ENCODE measurements around the gene ITPR1. TPM values are rescaled to one million over a fixed set of nuclear protein-coding genes. Genes with fewer than 3 reads are reported as not detected.

ITPR1 gene
- total and polyA plus RNA-seq, 10 of the 15 experiments (the other 5 are each of a cell fraction or from before 2014, with no cell fraction given) = 12.2 to 239 (median 28.4) TPM

GRCh38 chr3:4757575-4758248, 264.6 kb downstream of the ITPR1 start:
- H3K27ac ChIP-seq (ENCODE audit: control insufficient read depth, insufficient read depth) = peak overlapping the region; percentile 20; the same call in 1 of the 2 replicates
- no peak overlapping the region for H2AFZ ChIP-seq (ENCODE audit: control insufficient read depth, low read depth, low read length)
- BruUV-seq (replicated peaks) = no TSS peak
- no peak overlapping the region for H3K4me2 ChIP-seq (ENCODE audit: control insufficient read depth, insufficient read depth)
- POLR2A ChIA-PET = interaction anchor here (1.0 to 15.2 kb wide), 8 partner anchors 8 to 224 kb away, joined by 3 to 414 read pairs (median 10); partner anchors contain the start of gene BHLHE40
- no peak for DNase-seq (ENCODE audit: low read depth, low spot score)
- in situ Hi-C loops (cut with MboI) = no loop called here
- intact Hi-C loops (cut with micrococcal nuclease; ENCODE audit: unreplicated experiment) = loop anchor here (1.0 to 5.0 kb wide), 2 partner anchors 220 to 430 kb away; partner anchors contain the start of gene EDEM1
- SMC1A ChIA-PET (ENCODE audit: uncharacterized antibody, unreplicated experiment) = interaction anchor here (0.8 to 23.7 kb wide), 13 partner anchors 8 to 265 kb away, joined by 3 to 618 read pairs (median 9); partner anchors contain the start of genes BHLHE40 and ITPR1
- FAIRE-seq = no peak
- peaks cover 8 to 12% of the 10 kb centered on the region in 2 experiments; a peak in 3 of 4 replicates for H3K36me3 ChIP-seq (ENCODE audit: control insufficient read depth in 2 of 2, insufficient read depth in 2 of 2, low read length in 1 of 2)
- H3K9ac ChIP-seq (ENCODE audit: control insufficient read depth, insufficient read depth, low read length) = no peak overlapping the region; the same call in 1 of the 2 replicates
- peaks cover 4% of the 10 kb centered on the region; the same call in 2 of the 3 replicates for H3K9me3 ChIP-seq (replicated peaks; ENCODE audit: control insufficient read depth, insufficient read depth, low read length)
- no peak overlapping the region for H3K4me3 ChIP-seq
- H3K4me1 ChIP-seq (ENCODE audit: control insufficient read depth, insufficient read depth, low read length) = peaks cover 48% of the 10 kb centered on the region
- peaks cover 11% of the 10 kb centered on the region for H3K79me2 ChIP-seq (ENCODE audit: control insufficient read depth, insufficient read depth, low read length)
- no peaks in the 10 kb centered on the region for H4K20me1 ChIP-seq (ENCODE audit: control insufficient read depth, insufficient read depth)
- 91% methylated on average over 12 of the region's 12 CpGs for WGBS (ENCODE audit: insufficient coverage, insufficient replicate concordance, low lambda C conversion rate, missing lambda C conversion rate)
- peak; percentile 38 for ATAC-seq
- H3K27me3 ChIP-seq (replicated peaks in 1 of 2; ENCODE audit: control insufficient read depth in 2 of 2, insufficient read depth in 2 of 2, low read length in 1 of 2) = no peaks in the 10 kb centered on the region
- RAD21 ChIA-PET (ENCODE audit: unreplicated experiment) = interaction anchor here (0.6 to 22.6 kb wide), 10 partner anchors 9 to 301 kb away, joined by 3 to 377 read pairs (median 13); partner anchors contain the start of gene BHLHE40
- CTCF ChIA-PET = interaction anchor here (0.9 to 4.8 kb wide), 6 partner anchors 19 to 223 kb away, joined by 3 to 27 read pairs (median 8); no protein-coding TSS in a partner anchor
- TF ChIP-seq MYB (IDR thresholded peaks at IDR 0.05; ENCODE audit: borderline replicate concordance, low read depth, low read length) (0 out of 2 replicates have a peak, but pooled peaks have one; percentile 21), MEF2B (IDR thresholded peaks at IDR 0.05; ENCODE audit: partially characterized antibody, poor library complexity, severe bottlenecking) (peak; percentile 97), IKZF1 (conservative IDR thresholded peaks at IDR 0.05) (0 out of 2 replicates have a peak, but pooled peaks have one; percentile 9), LARP7 (IDR thresholded peaks at IDR 0.05) (peak; percentile 29; the same call in 1 of the 2 replicates), IRF5 (IDR thresholded peaks at IDR 0.05; ENCODE audit: borderline replicate concordance) (no peak), BMI1 (IDR thresholded peaks at IDR 0.05; ENCODE audit: borderline replicate concordance) (peak; percentile 11), PAX8 (IDR thresholded peaks at IDR 0.05) (no peak), ATF7 (IDR thresholded peaks at IDR 0.05; ENCODE audit: low read depth) (peak; percentile 53; the same call in 1 of the 2 replicates), CHD2 (IDR thresholded peaks at IDR 0.05; ENCODE audit: borderline replicate concordance, low read depth, low read length) (peak; percentile 38; the same call in 1 of the 2 replicates), DPF2 (IDR thresholded peaks at IDR 0.05) (peak; percentile 16; the same call in 1 of the 2 replicates), TCF3 (IDR thresholded peaks at IDR 0.05; ENCODE audit: borderline replicate concordance, insufficient read depth, low read depth, low read length) (no peak), SMARCA5 (IDR thresholded peaks at IDR 0.05) (peak; percentile 75), ZNF217 (IDR thresholded peaks at IDR 0.05) (peak; percentile 83), ZNF687 (IDR thresholded peaks at IDR 0.05) (peak; percentile 58), NBN (IDR thresholded peaks at IDR 0.05) (peak; percentile 65)
- TF ChIP-seq, protein P1, sequence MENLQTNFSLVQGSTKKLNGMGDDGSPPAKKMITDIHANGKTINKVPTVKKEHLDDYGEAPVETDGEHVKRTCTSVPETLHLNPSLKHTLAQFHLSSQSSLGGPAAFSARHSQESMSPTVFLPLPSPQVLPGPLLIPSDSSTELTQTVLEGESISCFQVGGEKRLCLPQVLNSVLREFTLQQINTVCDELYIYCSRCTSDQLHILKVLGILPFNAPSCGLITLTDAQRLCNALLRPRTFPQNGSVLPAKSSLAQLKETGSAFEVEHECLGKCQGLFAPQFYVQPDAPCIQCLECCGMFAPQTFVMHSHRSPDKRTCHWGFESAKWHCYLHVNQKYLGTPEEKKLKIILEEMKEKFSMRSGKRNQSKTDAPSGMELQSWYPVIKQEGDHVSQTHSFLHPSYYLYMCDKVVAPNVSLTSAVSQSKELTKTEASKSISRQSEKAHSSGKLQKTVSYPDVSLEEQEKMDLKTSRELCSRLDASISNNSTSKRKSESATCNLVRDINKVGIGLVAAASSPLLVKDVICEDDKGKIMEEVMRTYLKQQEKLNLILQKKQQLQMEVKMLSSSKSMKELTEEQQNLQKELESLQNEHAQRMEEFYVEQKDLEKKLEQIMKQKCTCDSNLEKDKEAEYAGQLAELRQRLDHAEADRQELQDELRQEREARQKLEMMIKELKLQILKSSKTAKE (IDR thresholded peaks at IDR 0.05; ENCODE audit: low read depth, poor library complexity, severe bottlenecking) = peak; percentile 25

Measured in GM12878 (cell line).